Type B pancreatic cell (in vitro differentiated cells): ENCODE measurements around the gene KRTAP10-7. TPM values are rescaled to one million over a fixed set of nuclear protein-coding genes. Genes with fewer than 3 reads are reported as not detected.

Experiments
- DNase-seq: peaks from one replicate; pipeline ENCODE4 v3.0.0; 2021; ENCODE audit warnings: mixed read lengths; ENCODE audit not compliant: unreplicated experiment; ENCODE audit errors: extremely low spot score
- H3K27ac Mint-ChIP-seq: 2 replicates; pipeline ENCODE4 v1.8.0; 2021; ENCODE audit warnings: mild to moderate bottlenecking, mixed read lengths
- H3K27me3 Mint-ChIP-seq: 2 replicates; pipeline ENCODE4 v1.8.0; 2021; ENCODE audit warnings: mixed read lengths
- H3K36me3 Mint-ChIP-seq: 2 replicates; pipeline ENCODE4 v1.8.0; 2021; ENCODE audit warnings: mixed read lengths
- H3K4me1 Mint-ChIP-seq: one replicate; pipeline ENCODE4 v1.8.0; 2021; ENCODE audit warnings: mixed read lengths; ENCODE audit not compliant: unreplicated experiment
- H3K4me3 Mint-ChIP-seq: 2 replicates; pipeline ENCODE4 v1.8.0; 2021; ENCODE audit warnings: mild to moderate bottlenecking, mixed read lengths
- H3K9me3 Mint-ChIP-seq: 2 replicates; pipeline ENCODE4 v1.8.0; 2021; ENCODE audit warnings: mixed read lengths
- total RNA-seq: library from RNA; stranded (reverse); gene quantifications from 2 replicates; pipeline ENCODE4 v1.2.1, GENCODE V29; 2021; ENCODE audit warnings: low replicate concordance
- TF ChIP-seq, protein P1 (sequence below): fragments of 200-600 bp; sonication (generic); conservative IDR thresholded peaks from 2 replicates; pipeline ENCODE4 v1.5.0; 2021; ENCODE audit warnings: antibody characterized with exemption, mild to moderate bottlenecking

KRTAP10-7 gene
- total RNA-seq, 1 donor from 2014 or later = not detected

DNA sequence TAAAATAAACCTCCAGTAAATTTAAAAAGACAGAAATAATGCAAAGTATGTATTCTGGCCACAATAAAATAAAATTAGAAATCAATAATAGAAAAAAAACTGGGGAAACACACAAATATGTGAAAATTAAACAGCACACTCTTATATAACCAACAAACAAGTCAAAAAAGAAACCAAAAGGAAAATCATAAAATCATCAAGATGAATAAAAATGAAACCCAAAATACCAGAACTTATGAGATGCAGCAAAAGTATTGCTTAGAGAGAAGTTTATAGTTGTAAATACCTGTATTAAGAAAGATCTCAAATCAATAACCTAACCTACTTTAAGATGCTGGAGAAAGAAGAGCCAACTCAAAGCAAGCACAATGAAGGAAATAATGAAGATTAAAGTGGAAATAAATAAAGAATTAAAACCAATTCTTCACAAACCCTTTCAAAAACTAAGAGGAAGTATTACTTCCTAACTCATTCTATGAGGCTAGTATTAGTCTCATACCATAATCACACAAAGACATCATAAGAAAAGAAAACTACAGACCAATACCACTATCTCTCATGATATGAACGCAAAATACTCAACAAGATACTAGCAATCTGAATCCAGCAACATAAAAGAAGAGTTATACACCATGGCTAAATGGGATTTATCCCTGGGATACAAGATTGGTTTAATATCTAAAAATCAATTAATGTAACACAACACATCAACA lies 35.4 kb upstream of the KRTAP10-7 start:
- TF ChIP-seq, protein P1, sequence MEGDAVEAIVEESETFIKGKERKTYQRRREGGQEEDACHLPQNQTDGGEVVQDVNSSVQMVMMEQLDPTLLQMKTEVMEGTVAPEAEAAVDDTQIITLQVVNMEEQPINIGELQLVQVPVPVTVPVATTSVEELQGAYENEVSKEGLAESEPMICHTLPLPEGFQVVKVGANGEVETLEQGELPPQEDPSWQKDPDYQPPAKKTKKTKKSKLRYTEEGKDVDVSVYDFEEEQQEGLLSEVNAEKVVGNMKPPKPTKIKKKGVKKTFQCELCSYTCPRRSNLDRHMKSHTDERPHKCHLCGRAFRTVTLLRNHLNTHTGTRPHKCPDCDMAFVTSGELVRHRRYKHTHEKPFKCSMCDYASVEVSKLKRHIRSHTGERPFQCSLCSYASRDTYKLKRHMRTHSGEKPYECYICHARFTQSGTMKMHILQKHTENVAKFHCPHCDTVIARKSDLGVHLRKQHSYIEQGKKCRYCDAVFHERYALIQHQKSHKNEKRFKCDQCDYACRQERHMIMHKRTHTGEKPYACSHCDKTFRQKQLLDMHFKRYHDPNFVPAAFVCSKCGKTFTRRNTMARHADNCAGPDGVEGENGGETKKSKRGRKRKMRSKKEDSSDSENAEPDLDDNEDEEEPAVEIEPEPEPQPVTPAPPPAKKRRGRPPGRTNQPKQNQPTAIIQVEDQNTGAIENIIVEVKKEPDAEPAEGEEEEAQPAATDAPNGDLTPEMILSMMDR = no peak
- Mint-ChIP-seq H3K36me3 (no peaks in the 10 kb centered on the region), H3K27me3 (peaks cover 6% of the 10 kb centered on the region), H3K4me1 (no peaks in the 10 kb centered on the region), H3K27ac (no peak overlapping the region), H3K9me3 (no peaks in the 10 kb centered on the region), H3K4me3 (no peak overlapping the region)
- no peak for DNase-seq

DNA sequence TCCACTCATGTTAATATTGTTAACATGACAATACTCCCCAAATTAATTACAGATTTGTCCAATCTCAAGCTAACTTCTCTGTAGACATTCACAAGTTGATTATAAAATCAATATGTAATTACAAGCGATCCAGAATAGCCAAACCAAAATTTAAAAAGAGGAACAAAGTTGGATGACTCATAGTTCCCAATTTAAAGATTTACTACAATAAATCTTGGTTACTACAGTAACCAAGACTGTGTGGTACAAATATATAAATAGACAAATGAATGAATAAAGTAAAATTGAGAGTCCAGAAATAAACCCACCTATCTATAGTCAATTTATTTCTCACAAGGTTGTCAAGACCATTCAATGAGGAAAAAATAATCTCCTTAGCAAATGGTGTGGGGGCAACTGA lies 34.0 kb upstream of the KRTAP10-7 start:
- Mint-ChIP-seq H3K4me3 (no peak overlapping the region), H3K27ac (no peak overlapping the region), H3K9me3 (peaks cover 2% of the 10 kb centered on the region), H3K27me3 (peaks cover 7% of the 10 kb centered on the region), H3K4me1 (no peaks in the 10 kb centered on the region), H3K36me3 (no peaks in the 10 kb centered on the region)
- no peak for DNase-seq
- TF ChIP-seq, protein P1 = no peak

DNA sequence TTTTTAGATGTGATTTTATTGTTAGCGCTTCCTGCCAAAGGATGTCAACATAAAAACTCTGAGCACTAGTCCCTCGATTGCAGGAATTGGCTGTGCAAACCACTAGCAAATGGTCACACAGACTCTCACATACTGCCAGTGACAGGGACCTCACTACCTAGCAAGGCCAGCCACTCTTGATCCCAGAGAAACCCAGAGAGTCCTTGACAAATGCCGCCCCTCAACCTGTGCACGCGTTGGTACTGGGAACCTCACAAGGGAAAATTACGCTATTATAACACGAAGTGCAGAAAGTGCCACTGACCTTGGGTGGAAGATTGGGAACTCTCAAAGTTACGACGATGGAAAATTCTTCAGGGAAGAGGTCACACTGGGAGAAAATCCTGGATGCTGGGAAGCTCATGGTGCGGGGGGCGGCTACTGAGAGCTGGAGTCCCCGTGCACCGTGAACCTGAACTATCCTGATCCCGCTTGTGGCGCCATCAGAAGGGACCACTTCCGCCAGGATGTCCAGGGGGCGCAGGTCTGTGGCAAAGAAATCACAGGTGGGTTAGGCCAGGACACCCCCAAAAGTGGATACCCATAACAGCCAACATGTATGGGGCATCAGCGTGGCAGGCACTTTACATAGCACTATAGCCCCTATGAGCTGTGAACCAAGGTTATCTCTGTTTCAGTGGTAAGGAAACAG lies 32.8 kb upstream of the KRTAP10-7 start:
- peaks cover 5% of the 10 kb centered on the region for H3K9me3 Mint-ChIP-seq
- H3K27me3 Mint-ChIP-seq = peaks cover 3% of the 10 kb centered on the region
- TF ChIP-seq, protein P1 = no peak
- no peak for DNase-seq
- H3K27ac Mint-ChIP-seq = no peak overlapping the region
- H3K4me3 Mint-ChIP-seq = no peak overlapping the region
- H3K36me3 Mint-ChIP-seq = no peaks in the 10 kb centered on the region
- no peaks in the 10 kb centered on the region for H3K4me1 Mint-ChIP-seq

DNA sequence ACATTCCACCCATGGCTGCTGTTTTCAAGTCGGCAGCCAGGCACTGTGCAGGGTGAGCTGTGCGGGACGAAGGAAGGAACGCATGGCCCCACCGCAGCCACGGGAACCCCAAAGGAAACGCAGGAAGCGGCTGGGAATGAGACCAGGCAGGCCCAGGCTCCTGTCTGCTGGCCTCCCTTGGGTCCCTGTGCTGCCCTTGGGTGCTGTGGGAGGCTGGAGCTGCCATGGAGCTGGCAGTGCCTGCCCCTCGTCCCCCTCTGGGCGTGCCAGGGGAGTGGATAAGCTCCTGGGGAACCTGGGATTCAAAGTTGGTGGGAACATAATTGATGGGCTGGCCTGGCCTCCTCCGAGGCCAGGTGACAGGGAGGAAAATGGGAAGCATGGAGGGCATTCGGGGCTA lies 32.1 kb upstream of the KRTAP10-7 start:
- H3K27ac Mint-ChIP-seq = no peak overlapping the region
- TF ChIP-seq, protein P1 = no peak
- no peaks in the 10 kb centered on the region for H3K36me3 Mint-ChIP-seq
- H3K27me3 Mint-ChIP-seq = peaks cover 3% of the 10 kb centered on the region
- H3K4me1 Mint-ChIP-seq = no peaks in the 10 kb centered on the region
- H3K4me3 Mint-ChIP-seq = no peak overlapping the region
- DNase-seq = no peak
- peaks cover 5% of the 10 kb centered on the region for H3K9me3 Mint-ChIP-seq

DNA sequence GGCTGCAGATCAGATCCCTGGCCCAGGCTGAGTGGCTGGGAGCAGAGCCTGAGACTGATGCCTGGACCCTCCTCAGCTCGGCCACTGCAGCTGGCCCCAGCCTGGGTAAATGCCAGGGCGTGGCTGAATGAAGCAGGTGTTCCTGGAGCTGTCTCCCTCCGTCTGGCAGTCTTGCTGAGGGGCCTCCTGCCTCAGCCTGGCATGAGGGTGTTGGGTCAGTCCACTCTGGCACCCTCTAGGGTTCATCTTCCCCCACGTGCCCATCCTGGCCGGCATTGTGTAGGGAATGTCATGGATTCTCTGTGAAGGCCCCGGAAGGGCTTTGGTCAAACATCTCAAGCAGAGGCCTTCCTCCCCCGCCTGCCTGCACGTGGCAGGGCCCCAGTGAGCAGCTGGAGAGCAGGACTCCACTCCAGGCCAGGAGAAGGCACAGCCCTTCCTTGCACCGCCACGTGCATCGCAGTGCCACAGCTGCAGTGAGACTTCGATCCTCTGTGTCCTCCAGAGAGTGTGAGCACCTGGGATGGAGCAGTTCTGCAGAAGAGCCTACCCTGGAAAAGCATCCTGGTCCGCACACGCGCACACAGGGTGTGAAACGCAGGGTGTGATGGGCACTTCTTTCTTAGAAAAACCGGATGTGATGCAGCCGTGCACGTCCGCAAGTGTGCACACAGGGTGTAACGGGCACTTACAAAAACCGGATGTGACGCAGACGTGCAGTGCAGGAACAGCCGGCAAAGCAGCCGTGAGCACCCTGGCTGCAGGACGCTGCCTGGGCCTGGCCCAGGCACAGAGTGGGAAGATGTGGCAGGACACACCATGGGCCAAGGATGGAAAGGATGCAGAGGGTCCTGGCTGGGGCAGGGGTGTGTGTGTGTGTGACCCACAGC lies 31.5 kb upstream of the KRTAP10-7 start:
- DNase-seq = no peak
- no peaks in the 10 kb centered on the region for H3K4me1 Mint-ChIP-seq
- no peaks in the 10 kb centered on the region for H3K36me3 Mint-ChIP-seq
- TF ChIP-seq, protein P1 = no peak
- H3K9me3 Mint-ChIP-seq = peaks cover 5% of the 10 kb centered on the region
- peaks cover 3% of the 10 kb centered on the region for H3K27me3 Mint-ChIP-seq
- no peak overlapping the region for H3K4me3 Mint-ChIP-seq
- H3K27ac Mint-ChIP-seq = no peak overlapping the region
